Measurements from ENCODE around the gene SOX5.

DNA sequence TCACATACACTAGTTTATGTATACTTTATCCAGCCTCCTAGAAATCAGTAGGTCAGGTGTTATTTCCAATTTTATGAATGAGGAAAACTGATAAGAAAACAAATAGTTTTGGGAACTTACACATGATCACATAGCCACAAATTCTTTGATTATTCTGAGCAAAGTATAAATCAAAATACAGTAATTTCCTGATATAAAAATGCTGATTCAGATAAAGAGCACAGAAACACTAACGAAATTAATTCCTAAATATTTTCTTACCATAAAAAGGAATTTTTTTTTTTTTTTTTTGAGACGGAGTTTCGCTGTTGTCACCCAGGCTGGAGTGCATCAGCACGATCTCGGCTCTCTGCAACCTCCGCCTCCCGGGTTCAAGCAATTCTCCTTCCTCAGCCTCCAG is 275.4 kb downstream of the SOX5 start:
- TF ChIP-seq EZH2phosphoT487 (IDR thresholded peaks at IDR 0.05; ENCODE audit: borderline replicate concordance) (no peak), CTCF (IDR thresholded peaks at IDR 0.05 in 2 of 3, conservative IDR thresholded peaks at IDR 0.05 in 1 of 3; ENCODE audit: borderline replicate concordance in 1 of 3, insufficient read depth in 1 of 3, low read depth in 2 of 3, low read length in 2 of 3) (no peak), POLR2A (IDR thresholded peaks at IDR 0.05; ENCODE audit: borderline replicate concordance, extremely low read depth, insufficient read depth, insufficient read length) (no peak), POLR2AphosphoS5 (IDR thresholded peaks at IDR 0.05; ENCODE audit: low read depth, low read length) (no peak), TCF7L2 (IDR thresholded peaks at IDR 0.05; ENCODE audit: borderline replicate concordance, extremely low read depth, insufficient read depth, insufficient read length) (no peak), MAX (IDR thresholded peaks at IDR 0.05) (no peak), ELF1 (IDR thresholded peaks at IDR 0.05; ENCODE audit: borderline replicate concordance, low read depth) (no peak), CEBPB (IDR thresholded peaks at IDR 0.05; ENCODE audit: low read depth) (no peak)
